Neutrophil (primary cell): Measurements from ENCODE around the gene AKT3.
"Not testable (repeated sequence)": the region's sequence is repeated elsewhere in the genome, so short reads cannot be mapped to it uniquely, and the experiment has no call there.

ENCODE experiments used
- H3K27ac ChIP-seq: fragments of 200-600 bp; sonication (generic); 2 replicates; pipeline ENCODE4 v1.5.1; 2016; ENCODE audit warnings: mild to moderate bottlenecking, moderate library complexity
- H3K27me3 ChIP-seq: fragments of 200-600 bp; sonication (generic); 2 replicates; pipeline ENCODE4 v1.6.0; 2016; ENCODE audit warnings: mild to moderate bottlenecking
- H3K36me3 ChIP-seq: fragments of 200-600 bp; sonication (generic); 2 replicates; pipeline ENCODE4 v1.5.1; 2017
- H3K4me1 ChIP-seq, 2 experiments: fragments of 200-600 bp in 1 of 2; sonication (generic) in 1 of 2; 1 replicate in 1 of 2; 2 replicates in 1 of 2; pipeline versions ENCODE4 v1.5.1 to v1.6.1; 2013 to 2016; ENCODE audit warnings: low read depth in 1 of 2, low read length in 1 of 2, mild to moderate bottlenecking in 1 of 2, moderate library complexity in 1 of 2; ENCODE audit not compliant: control insufficient read depth in 1 of 2, insufficient read depth in 1 of 2
- H3K4me3 ChIP-seq, 2 experiments: fragments of 200-600 bp in 1 of 2; sonication (generic) in 1 of 2; 1 replicate in 1 of 2; 2 replicates in 1 of 2; pipeline ENCODE4 v1.5.1; 2013 to 2016; ENCODE audit warnings: low read depth in 1 of 2, low read length in 1 of 2, mild to moderate bottlenecking in 1 of 2, moderate library complexity in 1 of 2
- H3K9me3 ChIP-seq: fragments of 200-600 bp; sonication (generic); 2 replicates; pipeline ENCODE4 v1.5.1; 2016
- CTCF ChIP-seq: fragments of 200-600 bp; sonication (generic); IDR thresholded peaks from 2 replicates; pipeline ENCODE4 v1.5.1; 2016; ENCODE audit warnings: antibody characterized with exemption

AKT3 gene

GRCh38 chr1:243884603-243885002, 34.6 kb upstream of the AKT3 start:
- Histone ChIP-seq H3K27ac (no peak overlapping the region), H3K27me3 (no peaks in the 10 kb centered on the region), H3K36me3 (no peaks in the 10 kb centered on the region), H3K4me1 (no peaks in the 10 kb centered on the region), H3K9me3 (no peaks in the 10 kb centered on the region), H3K4me3 (no peak overlapping the region)
- TF ChIP-seq CTCF, result no peak

GRCh38 chr1:243883551-243883950, 33.5 kb upstream of the AKT3 start:
- Histone ChIP-seq H3K4me3 (no peak overlapping the region), H3K27ac (no peak overlapping the region), H3K9me3 (no peaks in the 10 kb centered on the region), H3K4me1 (no peaks in the 10 kb centered on the region), H3K27me3 (no peaks in the 10 kb centered on the region), H3K36me3 (no peaks in the 10 kb centered on the region)
- TF ChIP-seq CTCF, result no peak

GRCh38 chr1:243882276-243882675, 32.2 kb upstream of the AKT3 start:
- Histone ChIP-seq H3K4me3 (no peak overlapping the region), H3K27ac (no peak overlapping the region), H3K9me3 (no peaks in the 10 kb centered on the region), H3K36me3 (no peaks in the 10 kb centered on the region), H3K27me3 (no peaks in the 10 kb centered on the region), H3K4me1 (no peaks in the 10 kb centered on the region)
- TF ChIP-seq CTCF, result no peak

GRCh38 chr1:243877058-243877457, 27.0 kb upstream of the AKT3 start:
- H3K9me3 ChIP-seq, H3K27me3 ChIP-seq, H3K36me3 ChIP-seq, H3K4me3 ChIP-seq, H3K4me1 ChIP-seq, H3K27ac ChIP-seq: not testable (repeated sequence)

GRCh38 chr1:243855616-243856318, 5.7 kb upstream of the AKT3 start:
- no peak for TF ChIP-seq CTCF
- Histone ChIP-seq H3K27ac (no peak overlapping the region), H3K4me1 (peaks cover 4 to 5% of the 10 kb centered on the region in 2 experiments), H3K9me3 (no peaks in the 10 kb centered on the region), H3K4me3 (no peak overlapping the region), H3K36me3 (no peaks in the 10 kb centered on the region), H3K27me3 (peaks cover 91% of the 10 kb centered on the region)

GRCh38 chr1:243851765-243852164, 1.7 kb upstream of the AKT3 start:
- no peak for TF ChIP-seq CTCF
- H3K9me3 ChIP-seq, result no peaks in the 10 kb centered on the region
- H3K4me1 ChIP-seq, result peaks cover 5 to 24% of the 10 kb centered on the region in 2 experiments
- H3K4me3 ChIP-seq, result no peak overlapping the region
- no peak overlapping the region for H3K27ac ChIP-seq
- no peaks in the 10 kb centered on the region for H3K36me3 ChIP-seq
- H3K27me3 ChIP-seq, result peaks cover 96% of the 10 kb centered on the region
